ENCODE results near the gene FMNL3.
A peak's percentile ranks its signal among the peaks of the same experiment; 100 is the strongest.

FMNL3 gene

DNA sequence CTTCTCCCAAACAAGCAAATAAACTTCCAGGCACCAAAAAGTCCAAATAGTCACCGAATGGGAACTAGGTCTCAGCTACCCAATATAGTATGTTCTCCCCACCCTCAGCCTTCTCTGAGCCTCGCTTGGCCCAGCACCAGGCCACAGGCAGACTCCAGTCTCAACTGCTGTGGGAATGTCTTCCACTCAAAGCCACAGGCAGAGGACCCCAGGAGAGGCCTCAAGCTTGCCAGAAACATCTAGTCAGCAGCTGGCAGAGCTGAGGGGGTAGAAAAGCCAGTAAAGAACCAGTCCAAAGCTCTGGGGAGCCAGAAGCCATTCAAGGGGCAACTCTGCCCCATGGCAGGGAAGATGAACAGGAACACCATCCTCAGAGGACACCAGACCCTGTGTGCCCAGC lies 41.8 kb downstream of the FMNL3 start:
- DNase-seq (ENCODE audit: low spot score): no peak

DNA sequence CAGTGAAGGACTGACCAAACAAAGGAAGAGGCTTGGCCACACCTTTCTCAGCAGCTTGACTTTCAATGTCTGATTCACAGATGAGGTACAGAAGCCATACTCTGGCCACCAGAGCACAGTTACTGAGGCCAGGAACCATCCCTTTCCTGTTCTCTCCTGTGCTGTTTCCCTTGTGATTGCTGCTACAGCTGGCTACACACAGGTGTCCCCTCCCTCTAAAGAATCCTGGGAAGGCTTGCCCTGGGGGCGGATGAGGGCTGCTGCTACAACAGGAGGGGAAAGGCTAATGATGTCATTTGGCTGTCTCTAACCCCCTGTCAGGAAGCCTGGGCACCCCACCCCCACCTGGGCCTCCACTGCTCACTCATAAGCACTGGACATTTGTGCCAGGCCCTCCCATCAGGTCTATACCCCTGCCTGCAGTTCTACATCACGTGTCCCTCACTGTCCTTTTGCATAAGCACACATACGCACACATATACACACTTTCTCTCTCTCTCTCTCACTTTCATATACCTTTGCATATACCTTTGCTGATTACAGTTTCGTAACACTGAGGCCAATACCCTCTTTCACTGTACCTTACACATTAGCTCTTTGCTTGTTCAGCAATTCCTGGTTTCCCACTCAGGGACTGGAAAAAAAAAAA lies 42.5 kb downstream of the FMNL3 start:
- Histone ChIP-seq H3K4me3 (no peak overlapping the region), H3K27ac (peak overlapping the region; percentile 74 to 77)
- TF ChIP-seq, protein P1, sequence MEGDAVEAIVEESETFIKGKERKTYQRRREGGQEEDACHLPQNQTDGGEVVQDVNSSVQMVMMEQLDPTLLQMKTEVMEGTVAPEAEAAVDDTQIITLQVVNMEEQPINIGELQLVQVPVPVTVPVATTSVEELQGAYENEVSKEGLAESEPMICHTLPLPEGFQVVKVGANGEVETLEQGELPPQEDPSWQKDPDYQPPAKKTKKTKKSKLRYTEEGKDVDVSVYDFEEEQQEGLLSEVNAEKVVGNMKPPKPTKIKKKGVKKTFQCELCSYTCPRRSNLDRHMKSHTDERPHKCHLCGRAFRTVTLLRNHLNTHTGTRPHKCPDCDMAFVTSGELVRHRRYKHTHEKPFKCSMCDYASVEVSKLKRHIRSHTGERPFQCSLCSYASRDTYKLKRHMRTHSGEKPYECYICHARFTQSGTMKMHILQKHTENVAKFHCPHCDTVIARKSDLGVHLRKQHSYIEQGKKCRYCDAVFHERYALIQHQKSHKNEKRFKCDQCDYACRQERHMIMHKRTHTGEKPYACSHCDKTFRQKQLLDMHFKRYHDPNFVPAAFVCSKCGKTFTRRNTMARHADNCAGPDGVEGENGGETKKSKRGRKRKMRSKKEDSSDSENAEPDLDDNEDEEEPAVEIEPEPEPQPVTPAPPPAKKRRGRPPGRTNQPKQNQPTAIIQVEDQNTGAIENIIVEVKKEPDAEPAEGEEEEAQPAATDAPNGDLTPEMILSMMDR (IDR thresholded peaks at IDR 0.05): no peak
- DNase-seq (ENCODE audit: low spot score): no peak

More for the DNA sequence above, 41.8 kb downstream of the FMNL3 start:
- Histone ChIP-seq H3K4me3 (no peak overlapping the region), H3K27ac (peak overlapping the region; percentile 16 to 62)
- TF ChIP-seq, protein P1 (IDR thresholded peaks at IDR 0.05): no peak

GRCh38 chr12:49664167-49664566 lies 43.0 kb downstream of the FMNL3 start:
- no peak for DNase-seq (ENCODE audit: low spot score)
- H3K27ac ChIP-seq: peak overlapping the region; percentile 74 to 84
- no peak overlapping the region for H3K4me3 ChIP-seq
- TF ChIP-seq, protein P1 (IDR thresholded peaks at IDR 0.05): no peak

DNA sequence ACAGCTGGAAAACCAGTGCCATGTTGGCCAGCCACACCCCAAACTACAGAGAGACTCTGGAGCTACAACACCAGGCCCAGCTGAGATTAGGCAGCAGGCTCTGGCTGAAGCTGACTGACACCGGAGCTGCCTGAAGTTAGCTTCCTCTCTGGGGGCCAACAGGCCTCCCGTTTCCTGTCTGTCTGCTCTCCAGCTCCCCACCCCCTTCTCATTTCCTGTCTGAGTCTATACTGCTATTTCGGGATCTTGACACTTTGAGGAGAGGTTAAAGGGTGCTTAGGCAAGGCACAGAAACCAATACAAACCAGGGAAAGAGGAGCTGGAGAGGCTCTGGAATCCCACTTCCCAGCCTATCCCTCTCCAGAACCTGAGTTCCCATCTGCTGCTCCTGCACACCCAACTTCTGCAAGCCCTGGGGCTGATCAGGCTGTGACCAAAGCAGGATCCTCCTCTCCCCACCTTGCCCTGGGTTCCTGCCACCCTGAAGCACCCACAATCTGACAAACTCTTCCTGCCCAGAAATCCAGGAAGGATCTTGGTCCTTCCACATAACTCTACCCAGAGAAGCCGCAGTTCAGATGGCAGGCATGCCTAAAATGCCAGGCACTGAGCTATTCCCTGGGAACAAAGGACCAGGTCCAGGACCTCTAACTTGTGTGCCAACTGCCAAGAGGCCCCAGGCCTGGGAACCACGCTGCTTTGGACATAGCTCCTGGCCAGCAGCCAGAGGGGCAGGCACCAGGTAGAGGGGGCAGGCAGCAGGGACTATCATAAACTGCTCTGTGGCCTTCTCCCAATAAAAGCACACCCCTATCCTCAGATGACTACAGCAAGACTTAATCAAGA lies 44.0 kb downstream of the FMNL3 start:
- peak overlapping the region; percentile 74 to 84 for H3K27ac ChIP-seq
- TF ChIP-seq, protein P1 (IDR thresholded peaks at IDR 0.05): no peak
- peak; percentile 83 for DNase-seq (ENCODE audit: low spot score)
- peak overlapping the region; percentile 7 for H3K4me3 ChIP-seq

GRCh38 chr12:49661746-49662145 lies 45.5 kb downstream of the FMNL3 start:
- peak overlapping the region in 1 of 2 donors; percentile 84 for H3K27ac ChIP-seq
- TF ChIP-seq, protein P1 (IDR thresholded peaks at IDR 0.05): no peak
- no peak for DNase-seq (ENCODE audit: low spot score)
- no peak overlapping the region for H3K4me3 ChIP-seq

DNA sequence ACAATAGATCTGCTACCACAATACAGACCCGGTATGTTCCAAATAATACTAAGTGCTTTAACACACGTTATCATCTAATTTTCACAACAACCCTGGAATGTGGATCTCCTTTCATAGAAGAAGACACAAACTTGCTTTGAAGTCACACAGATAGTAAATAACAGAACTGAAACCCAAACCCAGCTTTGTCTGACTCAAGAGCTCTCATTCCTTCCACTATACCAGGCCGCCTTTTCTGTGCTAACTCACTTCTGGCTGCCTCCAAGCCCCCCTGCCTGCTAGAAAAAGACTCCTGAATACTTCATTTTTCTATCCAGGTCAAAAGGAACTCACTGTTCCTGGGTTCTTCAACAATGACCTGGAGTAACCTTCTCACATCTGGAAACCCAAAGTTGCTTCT lies 46.0 kb downstream of the FMNL3 start:
- DNase-seq (ENCODE audit: low spot score): no peak
- TF ChIP-seq, protein P1 (IDR thresholded peaks at IDR 0.05): no peak
- H3K4me3 ChIP-seq: no peak overlapping the region
- H3K27ac ChIP-seq: peak overlapping the region in 1 of 2 donors; percentile 84
